Measurements from ENCODE around the gene UTS2R.
"Not testable (repeated sequence)": the region's sequence is repeated elsewhere in the genome, so short reads cannot be mapped to it uniquely, and the experiment has no call there.

The UTS2R gene

DNA sequence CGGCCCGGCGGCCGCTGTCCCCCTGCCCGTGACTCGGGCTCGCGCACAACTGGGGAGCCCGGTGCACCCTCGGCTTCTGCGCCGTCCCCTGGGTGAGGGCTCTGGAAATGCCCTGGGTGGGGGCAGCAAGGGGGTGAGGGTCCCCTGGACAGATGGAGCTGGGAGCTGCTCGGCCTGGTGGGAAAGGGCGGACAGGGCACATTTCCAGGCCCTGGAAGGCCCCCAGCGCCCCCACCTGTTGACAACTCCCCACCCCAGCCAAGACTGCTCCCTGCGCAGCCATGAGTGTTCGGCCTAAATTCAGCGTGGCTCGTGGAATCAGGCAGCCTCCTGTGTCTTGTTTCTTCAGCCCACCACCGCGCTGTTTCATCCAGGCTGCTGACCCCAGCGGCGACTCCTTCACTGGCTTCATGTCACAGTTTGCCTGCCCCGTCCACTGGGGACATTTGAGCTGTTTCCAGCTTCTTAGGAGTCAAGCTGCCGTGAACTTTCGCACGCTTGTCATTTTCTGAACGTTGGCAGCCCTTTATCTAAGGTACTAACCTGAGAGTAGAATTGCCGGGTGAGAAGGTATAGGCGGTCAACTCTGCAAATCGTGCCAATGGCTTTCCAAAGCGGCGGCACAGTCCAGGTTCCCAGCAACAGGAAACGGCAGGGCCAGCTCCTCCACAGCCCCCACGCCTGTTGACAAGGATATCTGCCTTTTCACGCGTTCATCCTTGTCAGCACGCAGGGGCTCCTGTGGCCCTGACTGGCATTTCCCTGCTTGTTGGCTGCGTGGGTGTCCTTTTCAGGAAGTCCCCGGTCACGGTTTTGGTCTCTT, 895 bp downstream of the UTS2R start:
- intact Hi-C loops (cut with DNase I) = no loop called here

DNA sequence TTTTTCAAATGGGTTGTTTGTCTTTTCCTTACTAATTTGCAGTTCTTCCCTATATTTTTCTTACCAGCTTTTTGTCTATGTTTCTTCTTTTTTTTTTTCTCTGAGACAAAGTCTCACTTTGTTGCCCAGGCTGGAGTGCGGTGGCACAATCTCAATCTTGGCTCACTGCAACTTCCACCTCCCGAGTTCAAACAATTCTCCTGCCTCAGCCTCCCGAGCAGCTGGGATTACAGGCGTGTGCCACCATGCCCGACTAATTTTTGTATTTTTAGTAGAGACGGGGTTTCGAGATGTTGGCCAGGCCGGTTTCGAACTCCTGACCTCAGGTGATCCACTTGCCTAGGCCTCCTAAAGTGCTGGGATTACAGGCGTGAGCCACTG, 1.5 kb downstream of the UTS2R start:
- DNase-seq = peak in 2 of 10 donors; percentile 50 to 59
- intact Hi-C loops (cut with DNase I) = not testable (repeated sequence)

More for the DNA sequence above, 895 bp downstream of the UTS2R start:
- DNase-seq = peak in 2 of 10 donors; percentile 64 to 66

GRCh38 chr17:82373731-82374625, 2.4 kb downstream of the UTS2R start:
- intact Hi-C loops (cut with DNase I) = no loop called here
- DNase-seq = peak in 3 of 10 donors; percentile 50 to 81 (median 69)

- intact Hi-C loops (cut with DNase I) = no loop called here
- peak in 3 of 10 donors; percentile 64 to 86 (median 64) for DNase-seq
Measured at GRCh38 chr17:82374626-82375331, 3.2 kb downstream of the UTS2R start.

- intact Hi-C loops (cut with DNase I) = no loop called here
- DNase-seq = peak in 3 of 10 donors; percentile 57 to 72 (median 64)
Measured at GRCh38 chr17:82375359-82376041, 3.9 kb downstream of the UTS2R start.

GRCh38 chr17:82376042-82376730, 4.6 kb downstream of the UTS2R start:
- intact Hi-C loops (cut with DNase I) = no loop called here
- peak in 3 of 10 donors; percentile 23 to 70 (median 32) for DNase-seq

DNA sequence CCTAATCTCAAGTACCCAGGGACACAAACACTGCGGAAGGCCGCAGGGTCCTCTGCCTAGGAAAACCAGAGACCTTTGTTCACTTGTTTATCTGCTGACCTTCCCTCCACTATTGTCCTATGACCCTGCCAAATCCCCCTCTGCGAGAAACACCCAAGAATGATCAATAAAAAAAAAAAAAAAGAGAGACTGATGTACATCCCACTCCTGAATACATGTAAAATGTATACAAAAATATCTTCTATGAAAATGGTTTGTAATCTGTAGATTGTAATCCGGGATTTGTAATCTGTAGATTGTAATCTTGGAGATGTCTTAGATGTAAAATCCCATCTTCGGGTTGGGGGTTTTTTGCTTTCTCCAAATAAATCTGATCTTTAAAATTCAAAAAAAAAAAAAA, 5.7 kb downstream of the UTS2R start:
- intact Hi-C loops (cut with DNase I); DNase-seq: not testable (repeated sequence)

DNA sequence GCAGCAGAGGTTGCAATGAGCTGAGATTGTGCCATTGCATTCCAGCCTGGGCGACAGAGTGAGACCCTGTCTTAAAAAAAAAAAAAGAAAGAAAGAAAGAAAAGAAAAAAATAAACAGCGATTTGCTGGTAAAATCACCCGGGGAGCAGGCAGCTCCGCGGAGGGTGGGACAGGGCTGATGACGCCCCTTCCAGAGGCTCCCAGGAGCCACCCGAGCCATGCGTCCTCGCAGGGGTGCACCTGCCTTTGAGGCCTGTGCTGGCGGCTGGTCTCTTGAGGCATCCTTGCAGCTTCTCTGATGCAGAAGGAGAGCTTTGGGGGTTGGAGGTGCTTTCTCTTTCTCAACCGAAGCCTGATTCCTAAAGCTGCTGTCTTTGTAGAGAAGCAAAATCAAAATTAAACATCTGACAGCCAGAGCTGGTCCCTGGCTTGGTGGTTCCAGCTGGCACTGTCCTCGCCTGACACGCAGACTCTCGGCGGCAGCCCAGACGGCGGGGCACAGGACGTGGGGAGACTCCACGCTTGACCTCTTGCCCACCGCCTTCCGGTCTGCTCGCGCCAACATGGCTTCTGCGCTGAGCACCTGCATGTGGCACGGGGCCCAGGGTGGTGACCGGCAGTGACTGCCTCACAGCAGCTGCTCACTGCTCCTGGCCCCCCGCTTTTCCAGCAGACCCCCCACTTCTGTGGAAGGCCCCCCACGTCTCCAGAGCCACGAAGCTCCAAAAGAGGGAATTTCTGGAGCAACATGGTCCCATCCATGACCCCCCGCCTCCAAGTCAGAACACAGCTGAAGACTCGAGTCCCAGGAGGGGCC, 6.6 kb downstream of the UTS2R start:
- peak in 3 of 10 donors; percentile 66 to 79 (median 71) for DNase-seq
- intact Hi-C loops (cut with DNase I) = no loop called here

DNA sequence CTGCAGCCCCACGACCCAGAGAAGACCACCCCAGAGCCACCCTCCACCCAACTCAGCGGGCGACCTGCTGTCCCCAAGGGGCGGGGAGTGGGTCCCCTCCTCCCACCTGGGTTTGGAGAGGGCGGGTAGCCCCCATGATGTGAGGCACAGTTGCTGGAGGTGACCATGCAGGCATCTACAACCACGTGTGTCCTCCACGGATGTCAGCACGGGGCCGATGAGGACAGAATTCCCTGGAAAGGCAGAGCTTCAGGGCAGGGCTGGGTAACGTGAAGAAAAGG, 7.1 kb downstream of the UTS2R start:
- intact Hi-C loops (cut with DNase I) = no loop called here

DNA sequence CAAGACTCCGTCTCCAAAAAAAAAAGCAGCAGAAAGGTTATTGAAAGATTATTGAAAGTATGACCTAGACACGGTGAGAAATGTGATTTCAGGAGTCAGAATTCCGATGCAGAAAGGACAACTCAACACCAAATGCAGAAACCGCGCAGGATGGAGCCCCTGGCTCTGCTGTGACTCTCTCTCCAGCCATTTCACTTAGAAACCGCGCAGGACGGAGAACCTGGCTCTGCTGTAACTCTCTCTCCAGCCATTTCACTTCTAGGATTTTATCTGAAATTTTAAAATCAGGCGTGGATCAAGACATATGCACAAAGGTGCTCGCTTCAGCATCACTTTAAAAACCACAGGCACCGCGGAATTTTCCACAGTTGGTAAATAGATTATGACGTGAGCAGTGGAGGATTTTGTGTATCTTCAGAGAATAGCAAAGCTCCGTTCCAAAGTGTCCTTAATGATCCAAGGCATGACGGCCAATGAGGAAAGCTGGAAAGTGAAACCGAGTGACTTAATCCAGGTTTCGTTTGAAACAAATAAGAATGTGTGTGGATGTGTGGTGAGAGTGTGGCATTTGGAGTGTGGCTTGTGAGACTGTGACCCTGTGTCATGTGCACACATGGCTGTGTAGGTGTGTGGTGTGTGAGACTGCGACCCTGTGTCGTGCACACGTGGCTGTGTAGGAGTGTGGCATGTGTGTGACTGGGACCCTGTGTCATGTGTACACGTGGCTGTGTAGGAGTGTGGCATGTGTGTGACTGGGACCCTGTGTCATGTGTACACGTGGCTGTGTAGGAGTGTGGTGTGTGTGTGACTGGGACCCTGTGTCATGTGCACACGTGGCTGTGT, 9.5 kb downstream of the UTS2R start:
- peak in 3 of 10 donors; percentile 38 to 58 (median 47) for DNase-seq
- intact Hi-C loops (cut with DNase I) = no loop called here

More for the DNA sequence above, 7.1 kb downstream of the UTS2R start:
- DNase-seq = peak in 2 of 10 donors; percentile 33 to 55

DNA sequence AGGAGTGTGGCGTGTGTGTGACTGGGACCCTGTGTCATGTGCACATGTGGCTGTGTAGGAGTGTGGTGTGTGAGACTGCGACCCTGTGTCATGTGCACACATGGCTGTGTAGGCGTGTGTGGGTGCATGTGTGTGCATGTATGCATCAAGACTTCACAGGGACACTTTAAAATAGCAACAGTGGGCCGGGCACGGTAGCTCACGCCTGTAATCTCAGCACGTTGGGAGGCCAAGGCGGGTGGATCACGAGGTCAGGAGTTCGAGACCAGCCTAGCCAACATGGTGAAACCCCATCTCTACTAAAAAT, 10.1 kb downstream of the UTS2R start:
- intact Hi-C loops (cut with DNase I) = not testable (repeated sequence)
- DNase-seq = peak in 3 of 10 donors; percentile 62 to 74 (median 66)

DNA sequence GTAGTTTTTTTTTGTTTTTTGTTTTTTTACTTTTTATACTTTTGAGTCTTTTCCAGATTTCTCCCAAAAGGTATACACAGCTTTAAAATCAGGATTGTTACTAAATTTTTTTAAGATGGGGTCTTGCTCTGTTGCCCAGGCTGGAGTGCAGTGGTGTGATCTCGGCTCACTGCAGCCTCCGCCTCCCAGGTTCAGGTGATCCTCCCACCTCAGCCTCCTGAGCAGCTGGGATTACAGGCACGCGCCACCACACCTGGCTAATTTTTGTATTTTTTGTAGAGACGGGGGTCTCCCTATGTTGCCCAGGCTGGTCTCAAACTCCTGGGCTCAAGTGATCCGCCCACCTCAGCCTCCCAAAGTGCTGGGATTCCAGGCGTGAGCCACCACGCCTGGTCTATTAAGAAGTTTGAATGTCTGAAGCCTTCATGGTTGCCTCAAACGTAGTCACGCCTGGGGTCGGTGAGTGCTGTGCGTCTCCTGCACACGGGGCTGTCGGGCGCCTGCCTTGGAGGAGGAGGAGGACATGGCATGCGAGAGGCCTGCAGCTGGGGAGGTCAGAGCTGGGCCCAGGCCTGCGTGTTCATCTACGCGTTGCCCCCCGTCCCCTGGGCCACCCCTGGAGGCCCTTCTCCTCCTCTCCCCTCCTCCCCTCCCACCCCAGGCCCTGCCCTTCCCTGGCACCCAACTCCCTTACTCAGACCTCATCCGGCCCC, 10.8 kb downstream of the UTS2R start:
- intact Hi-C loops (cut with DNase I) = not testable (repeated sequence)
- peak in 2 of 10 donors; percentile 41 to 49 for DNase-seq

DNA sequence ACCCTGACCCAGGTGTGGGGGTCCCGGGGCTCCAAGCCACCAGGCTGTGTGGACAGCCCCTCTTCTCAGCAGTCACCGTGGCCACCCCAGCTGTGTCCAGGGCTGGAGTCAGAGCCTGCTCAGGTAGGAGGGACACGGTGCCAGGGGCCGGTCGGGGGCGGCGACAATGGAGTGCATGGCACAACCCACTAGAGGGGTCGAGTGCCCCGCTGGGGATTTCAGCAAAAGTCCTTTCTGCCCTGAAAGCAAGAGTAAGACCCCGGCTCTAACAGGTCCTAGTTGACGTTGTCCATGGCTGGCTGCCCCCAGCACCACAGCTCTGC, 11.3 kb downstream of the UTS2R start:
- intact Hi-C loops (cut with DNase I) = no loop called here
- peak in 3 of 10 donors; percentile 53 to 82 (median 64) for DNase-seq

DNA sequence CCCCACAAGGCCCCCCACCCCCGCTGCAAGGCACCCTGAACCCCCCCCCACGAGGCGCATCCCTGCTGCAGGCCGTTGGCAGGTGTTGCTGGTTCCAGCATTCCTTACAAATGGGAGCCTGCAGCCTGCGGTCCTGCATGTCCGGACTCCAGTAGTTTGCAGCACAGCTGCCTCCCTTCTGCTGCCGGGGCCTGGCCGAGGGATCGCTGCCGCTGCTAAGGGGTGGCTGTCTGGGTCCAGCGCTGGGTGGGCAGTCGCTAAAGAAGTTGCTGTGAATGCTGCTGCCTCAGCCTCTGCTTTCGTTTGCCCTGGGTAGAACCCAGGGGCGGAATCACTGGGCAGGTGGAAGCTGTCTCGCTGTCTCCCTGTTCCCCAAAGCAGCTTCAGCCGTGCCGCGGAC, 11.8 kb downstream of the UTS2R start:
- intact Hi-C loops (cut with DNase I) = no loop called here
- peak in 4 of 10 donors; percentile 4 to 86 (median 56) for DNase-seq

DNA sequence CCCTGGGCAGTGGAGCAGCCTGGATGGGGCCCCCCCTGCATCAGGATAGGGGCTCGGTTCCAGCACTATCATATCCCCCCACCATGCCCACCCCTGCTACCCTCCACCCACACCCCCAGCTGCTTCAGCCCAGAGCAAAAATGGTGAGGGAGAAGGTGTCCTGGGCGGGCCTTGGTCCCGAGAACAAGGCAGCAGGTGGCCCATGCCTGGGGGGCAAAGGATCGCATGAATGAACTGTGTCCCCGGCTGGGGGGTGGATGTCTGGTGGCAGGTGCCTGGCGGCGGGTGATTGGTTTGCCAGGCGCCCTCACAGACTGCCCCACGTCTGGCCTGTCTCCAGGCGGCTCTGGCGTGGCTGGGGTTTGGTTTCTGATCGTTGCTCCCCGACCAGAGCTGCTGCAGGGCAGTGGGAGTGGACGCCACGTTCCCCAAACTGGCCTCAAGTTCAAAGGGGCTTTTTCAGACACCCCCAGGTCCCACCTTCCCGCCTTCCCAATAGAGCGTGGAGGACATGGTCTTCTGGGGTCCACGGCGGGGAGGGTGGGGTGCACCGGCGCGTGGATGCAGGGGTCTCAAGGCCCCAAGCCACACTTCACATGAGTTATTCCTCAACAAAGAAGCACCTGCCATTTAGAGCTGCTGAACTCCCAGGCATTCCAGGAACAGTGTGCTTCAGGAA, 12.6 kb downstream of the UTS2R start:
- peak in 3 of 10 donors; percentile 23 to 82 (median 50) for DNase-seq
- intact Hi-C loops (cut with DNase I) = no loop called here

- DNase-seq = peak in 3 of 10 donors; percentile 68 to 86 (median 76)
- intact Hi-C loops (cut with DNase I) = no loop called here
Measured at GRCh38 chr17:82384730-82385481, 13.3 kb downstream of the UTS2R start.
